HEK293T (cell line): ENCODE results near the gene RNF150.

Experiments
- LEF1 ChIP-seq: fragments of 450-650 bp; IDR thresholded peaks from 2 replicates; pipeline ENCODE4 v1.6.1; 2017; ENCODE audit warnings: mild to moderate bottlenecking, borderline replicate concordance
- SUZ12 ChIP-seq: fragments of 450-650 bp; IDR thresholded peaks from 2 replicates; pipeline ENCODE4 v1.6.1; 2016; ENCODE audit warnings: mild to moderate bottlenecking

GRCh38 chr4:140989944-140990343, 143.3 kb downstream of the RNF150 start:
- TF ChIP-seq SUZ12 (no peak), LEF1 (no peak)
